Thoracic aorta (tissue), 2 donors: ENCODE measurements around the gene ABITRAM. TPM values are rescaled to one million over a fixed set of nuclear protein-coding genes. Genes with fewer than 3 reads are reported as not detected.
A peak's percentile ranks its signal among the peaks of the same experiment; 100 is the strongest.
"Not testable (repeated sequence)": the region's sequence is repeated elsewhere in the genome, so short reads cannot be mapped to it uniquely, and the experiment has no call there.

Experiments used
- ATAC-seq: fragments of 150-250 bp; one replicate; pipeline ENCODE4 v1.8.0; 2017; ENCODE audit warnings: low read depth; ENCODE audit not compliant: insufficient number of reproducible peaks, low FRiP score
- DNase-seq: peaks from one replicate; pipeline ENCODE4 v3.0.0-alpha.2; 2020; ENCODE audit warnings: low spot score
- H3K27ac ChIP-seq, 2 donors: fragments of 200-600 bp; sonication (generic); 1 replicate in 1 of 2; 2 replicates in 1 of 2; pipeline ENCODE4 v1.5.1; 2016; ENCODE audit warnings: mild to moderate bottlenecking in 2 of 2, moderate library complexity in 2 of 2
- H3K27me3 ChIP-seq: fragments of 200-600 bp; sonication (generic); replicated peaks from 2 replicates; pipeline ENCODE4 v1.6.0; 2016; ENCODE audit warnings: mild to moderate bottlenecking; ENCODE audit not compliant: insufficient read depth
- H3K36me3 ChIP-seq: fragments of 200-600 bp; sonication (generic); one replicate; pipeline ENCODE4 v1.5.1; 2016
- H3K4me1 ChIP-seq, 2 donors: fragments of 200-600 bp; sonication (generic); 1 replicate in 1 of 2; 2 replicates in 1 of 2; pipeline versions ENCODE4 v1.5.1 to v1.6.0; 2016; ENCODE audit warnings: low read depth in 2 of 2, mild to moderate bottlenecking in 1 of 2; ENCODE audit not compliant: control insufficient read depth in 1 of 2
- H3K4me3 ChIP-seq: fragments of 200-600 bp; sonication (generic); 2 replicates; pipeline ENCODE4 v1.5.1; 2016; ENCODE audit warnings: mild to moderate bottlenecking
- H3K9me3 ChIP-seq: fragments of 200-600 bp; sonication (generic); 2 replicates; pipeline ENCODE4 v1.5.1; 2016
- CTCF ChIP-seq: fragments of 200-600 bp; sonication (generic); IDR thresholded peaks from one replicate; pipeline ENCODE4 v1.5.1; 2019; ENCODE audit warnings: antibody characterized with exemption
- total RNA-seq, 2 donors: library from RNA; depleted of rRNA; stranded (reverse); fragments of >200 nt; gene quantifications; one replicate each; pipeline versions ENCODE4 v1.1.0 to v1.2.3, GENCODE V29; 2016

The ABITRAM gene
- total RNA-seq, 2 donors from 2014 or later: 4.6 to 5.6 TPM

DNA sequence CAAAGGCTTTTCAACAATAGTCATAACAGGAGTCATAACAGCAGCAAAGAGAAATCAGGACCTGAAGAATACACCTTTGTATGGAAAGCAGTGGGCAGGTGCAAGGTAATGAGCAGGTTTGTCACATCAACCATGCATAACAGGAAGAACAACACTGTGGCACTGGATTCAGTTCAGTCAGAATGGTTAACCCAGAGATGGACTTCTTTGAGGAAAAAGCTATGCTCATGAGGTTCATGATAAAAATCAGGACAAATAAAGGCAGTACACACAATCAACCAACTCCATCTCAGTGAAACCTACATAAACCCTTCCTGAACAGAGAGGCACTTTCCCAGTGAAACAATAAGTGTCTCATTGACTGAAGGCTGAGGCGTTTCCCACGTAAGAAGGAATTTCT is 27.0 kb downstream of the ABITRAM start:
- Histone ChIP-seq H3K4me1 (no peaks in the 10 kb centered on the region), H3K4me3 (no peak overlapping the region), H3K36me3 (no peaks in the 10 kb centered on the region), H3K9me3 (no peaks in the 10 kb centered on the region), H3K27ac (no peak overlapping the region), H3K27me3 (no peaks in the 10 kb centered on the region)
- ATAC-seq (no peak), DNase-seq (no peak)
- TF ChIP-seq CTCF: no peak

DNA sequence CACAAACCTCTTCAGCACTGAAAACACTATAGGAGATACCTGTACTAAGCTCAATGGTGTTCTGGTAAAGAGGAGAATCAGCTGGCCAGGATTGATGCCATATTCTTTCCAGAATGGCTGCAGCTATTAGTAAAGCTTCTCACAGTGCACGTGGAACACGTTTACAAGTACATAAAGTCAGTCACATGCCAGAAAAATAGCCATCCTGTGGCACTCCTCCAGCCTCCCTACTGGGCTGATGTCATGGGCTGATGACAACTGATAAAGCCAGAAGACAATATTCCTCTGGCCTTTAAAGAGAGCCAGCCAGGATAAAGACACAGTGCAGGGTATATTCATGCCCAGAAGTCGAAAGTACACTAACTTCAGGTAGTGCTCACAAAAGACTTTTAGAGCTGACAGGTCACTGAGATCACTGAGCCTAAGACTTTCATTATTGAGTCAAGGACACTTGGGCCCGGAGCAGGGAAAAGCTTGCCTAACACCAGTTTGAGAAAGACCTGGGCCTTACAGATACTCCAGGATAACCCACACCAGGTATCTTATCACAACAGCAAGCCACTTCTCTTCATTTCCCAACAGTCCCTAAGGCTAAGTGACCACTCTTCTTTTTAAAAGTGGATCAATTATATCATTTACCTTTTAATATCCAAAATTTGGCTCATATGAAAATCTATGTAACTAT is 29.4 kb downstream of the ABITRAM start:
- H3K27me3 ChIP-seq: no peaks in the 10 kb centered on the region
- DNase-seq: no peak
- no peaks in the 10 kb centered on the region for H3K36me3 ChIP-seq
- H3K4me3 ChIP-seq: no peak overlapping the region
- no peak overlapping the region for H3K27ac ChIP-seq
- TF ChIP-seq CTCF: no peak
- ATAC-seq: no peak
- peaks cover 0 to 12% of the 10 kb centered on the region in 2 donors for H3K4me1 ChIP-seq
- H3K9me3 ChIP-seq: no peaks in the 10 kb centered on the region

DNA sequence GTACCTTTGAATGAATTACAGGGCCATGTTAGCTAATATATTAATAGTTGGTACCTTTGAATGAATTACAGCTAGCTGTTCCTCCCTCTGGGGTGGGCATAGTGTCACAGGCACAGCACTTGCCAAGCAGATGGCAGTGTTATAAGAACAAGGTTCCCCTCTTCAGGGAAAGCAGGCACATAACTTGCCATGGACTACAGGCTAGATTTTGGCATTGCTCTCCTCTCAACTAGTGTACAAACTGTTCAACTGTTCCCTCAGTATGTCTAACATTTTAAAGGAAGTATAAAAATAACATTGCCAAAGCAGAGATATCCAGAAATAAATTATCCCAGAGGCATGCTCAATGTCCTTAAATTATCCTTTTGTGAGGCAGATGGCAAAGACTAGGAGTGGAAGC is 33.7 kb downstream of the ABITRAM start:
- H3K36me3 ChIP-seq: no peaks in the 10 kb centered on the region
- no peak overlapping the region for H3K4me3 ChIP-seq
- no peak for DNase-seq
- no peaks in the 10 kb centered on the region for H3K9me3 ChIP-seq
- no peak for TF ChIP-seq CTCF
- H3K27me3 ChIP-seq: no peaks in the 10 kb centered on the region
- peak overlapping the region in 1 of 2 donors; percentile 0 for H3K27ac ChIP-seq
- peaks cover under 1 to 21% of the 10 kb centered on the region in 2 donors for H3K4me1 ChIP-seq
- no peak for ATAC-seq

GRCh38 chr9:108971392-108971791 is 37.2 kb downstream of the ABITRAM start:
- DNase-seq, H3K36me3 ChIP-seq, H3K4me3 ChIP-seq, ATAC-seq, H3K9me3 ChIP-seq, H3K27me3 ChIP-seq: not testable (repeated sequence)
- H3K27ac ChIP-seq: peak overlapping the region in 1 of 2 donors; percentile 22
- H3K4me1 ChIP-seq: peaks cover 8 to 37% of the 10 kb centered on the region in 2 donors

DNA sequence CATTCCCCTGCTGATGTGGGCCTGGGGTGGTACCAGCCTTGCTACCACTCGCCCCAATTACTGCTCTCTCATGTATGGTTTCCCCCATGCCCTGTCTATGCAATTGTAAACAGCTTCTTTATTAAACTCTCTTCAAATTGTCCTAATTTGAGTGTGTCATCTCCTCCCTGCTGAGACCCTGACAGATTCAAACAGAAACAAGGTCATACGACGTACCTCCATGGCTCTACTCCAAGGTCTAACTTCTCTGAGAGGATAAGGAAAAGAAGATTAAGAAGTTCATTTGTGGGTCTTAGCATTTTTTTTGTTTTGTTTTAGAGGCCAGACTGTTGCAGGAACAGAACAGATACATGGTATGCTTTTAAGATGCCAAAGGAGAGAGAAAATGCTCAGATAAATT is 38.0 kb downstream of the ABITRAM start:
- peak overlapping the region; percentile 22 to 52 for H3K27ac ChIP-seq
- no peak overlapping the region for H3K4me3 ChIP-seq
- no peaks in the 10 kb centered on the region for H3K27me3 ChIP-seq
- H3K9me3 ChIP-seq: no peaks in the 10 kb centered on the region
- no peak for ATAC-seq
- peaks cover 8 to 37% of the 10 kb centered on the region in 2 donors for H3K4me1 ChIP-seq
- no peaks in the 10 kb centered on the region for H3K36me3 ChIP-seq
- no peak for TF ChIP-seq CTCF
- DNase-seq: no peak
